ENCODE results near the gene PHLDA1.
"Not testable (repeated sequence)": the region's sequence is repeated elsewhere in the genome, so short reads cannot be mapped to it uniquely, and the experiment has no call there.

The PHLDA1 gene

DNA sequence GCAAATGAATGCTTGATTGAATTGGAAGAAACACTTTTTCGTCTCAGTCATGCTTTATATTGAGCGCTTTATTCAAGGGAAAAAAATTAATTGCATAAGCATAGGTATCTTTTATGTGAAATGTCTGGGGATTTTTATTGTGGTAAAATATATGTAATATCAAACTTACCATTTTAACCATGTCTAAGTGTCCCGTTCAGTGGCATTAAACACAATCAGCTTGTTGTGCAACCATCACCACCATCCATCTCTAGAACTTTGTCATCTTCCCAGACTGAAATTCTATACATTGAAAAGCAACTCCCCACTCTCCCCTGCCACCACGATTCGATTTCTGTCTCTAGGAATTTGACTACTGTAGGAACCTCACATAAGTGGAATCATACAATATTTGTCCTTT lies 39.8 kb downstream of the PHLDA1 start:
- TF ChIP-seq, protein P1, sequence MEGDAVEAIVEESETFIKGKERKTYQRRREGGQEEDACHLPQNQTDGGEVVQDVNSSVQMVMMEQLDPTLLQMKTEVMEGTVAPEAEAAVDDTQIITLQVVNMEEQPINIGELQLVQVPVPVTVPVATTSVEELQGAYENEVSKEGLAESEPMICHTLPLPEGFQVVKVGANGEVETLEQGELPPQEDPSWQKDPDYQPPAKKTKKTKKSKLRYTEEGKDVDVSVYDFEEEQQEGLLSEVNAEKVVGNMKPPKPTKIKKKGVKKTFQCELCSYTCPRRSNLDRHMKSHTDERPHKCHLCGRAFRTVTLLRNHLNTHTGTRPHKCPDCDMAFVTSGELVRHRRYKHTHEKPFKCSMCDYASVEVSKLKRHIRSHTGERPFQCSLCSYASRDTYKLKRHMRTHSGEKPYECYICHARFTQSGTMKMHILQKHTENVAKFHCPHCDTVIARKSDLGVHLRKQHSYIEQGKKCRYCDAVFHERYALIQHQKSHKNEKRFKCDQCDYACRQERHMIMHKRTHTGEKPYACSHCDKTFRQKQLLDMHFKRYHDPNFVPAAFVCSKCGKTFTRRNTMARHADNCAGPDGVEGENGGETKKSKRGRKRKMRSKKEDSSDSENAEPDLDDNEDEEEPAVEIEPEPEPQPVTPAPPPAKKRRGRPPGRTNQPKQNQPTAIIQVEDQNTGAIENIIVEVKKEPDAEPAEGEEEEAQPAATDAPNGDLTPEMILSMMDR (IDR thresholded peaks at IDR 0.05; ENCODE audit: low read depth, low read length): no peak

DNA sequence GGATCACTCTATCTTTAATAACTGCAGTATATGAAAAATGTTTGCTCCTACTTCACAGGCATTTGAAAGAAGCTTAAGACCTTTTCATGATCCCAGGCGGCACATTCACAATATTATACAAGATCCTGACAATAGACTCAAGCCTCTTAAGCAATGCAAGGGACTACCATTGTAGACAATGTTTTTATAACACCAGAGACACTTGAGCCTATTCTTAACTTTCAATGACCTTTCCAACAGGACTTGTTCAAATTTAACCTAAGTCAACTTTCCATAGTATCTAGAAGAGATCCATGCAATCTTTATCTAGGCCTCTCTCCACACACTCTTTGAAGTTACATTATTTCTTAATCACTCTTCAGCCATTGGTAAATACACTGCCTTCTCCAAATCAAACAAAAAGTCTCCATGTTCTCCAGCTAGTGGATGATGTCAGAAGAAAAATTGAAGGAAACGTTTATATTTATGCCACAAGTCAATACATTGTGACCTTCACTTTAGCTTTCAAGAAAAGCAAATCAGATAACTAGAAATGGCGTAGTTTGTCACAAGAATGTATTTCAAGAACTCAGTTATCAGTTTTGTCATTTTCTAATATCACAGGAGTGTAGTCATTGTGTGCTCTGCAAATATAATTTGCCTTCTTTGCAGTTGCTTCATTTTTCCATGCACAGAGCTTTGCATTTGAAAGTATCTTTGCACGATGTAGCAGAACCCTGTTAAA lies 41.2 kb downstream of the PHLDA1 start:
- TF ChIP-seq, protein P1 (IDR thresholded peaks at IDR 0.05; ENCODE audit: low read depth, low read length): no peak
- no peak overlapping the region for H3K4me3 ChIP-seq (ENCODE audit: low read depth, low read length)
- in situ Hi-C loops (cut with HindIII; ENCODE audit: low sequenced_read_pairs): no loop called here
- DNase-seq (ENCODE audit: low read depth, low spot score): no peak

More for the DNA sequence above, 39.8 kb downstream of the PHLDA1 start:
- in situ Hi-C loops (cut with HindIII; ENCODE audit: low sequenced_read_pairs): no loop called here
- H3K4me3 ChIP-seq (ENCODE audit: low read depth, low read length): no peak overlapping the region
- DNase-seq (ENCODE audit: low read depth, low spot score): no peak

DNA sequence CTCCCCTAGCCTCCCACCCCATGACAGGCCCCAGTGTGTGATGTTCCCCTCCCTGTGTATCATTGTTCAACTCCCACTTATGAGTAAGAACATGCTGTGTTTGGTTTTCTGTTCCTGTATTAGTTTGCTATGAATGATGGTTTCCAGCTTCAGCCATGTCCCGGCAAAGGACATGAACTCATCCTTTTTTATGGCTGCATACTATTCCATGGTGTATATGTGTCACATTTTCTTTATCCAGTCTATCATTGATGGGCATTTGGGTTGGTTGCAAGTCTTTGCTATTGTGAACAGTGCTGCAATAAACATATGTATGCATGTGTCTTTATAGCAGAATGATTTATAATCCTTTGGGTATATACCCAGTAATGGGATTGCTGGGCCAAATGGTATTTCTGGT lies 43.9 kb downstream of the PHLDA1 start:
- DNase-seq (ENCODE audit: low read depth, low spot score); in situ Hi-C loops (cut with HindIII; ENCODE audit: low sequenced_read_pairs); H3K4me3 ChIP-seq (ENCODE audit: low read depth, low read length): not testable (repeated sequence)

DNA sequence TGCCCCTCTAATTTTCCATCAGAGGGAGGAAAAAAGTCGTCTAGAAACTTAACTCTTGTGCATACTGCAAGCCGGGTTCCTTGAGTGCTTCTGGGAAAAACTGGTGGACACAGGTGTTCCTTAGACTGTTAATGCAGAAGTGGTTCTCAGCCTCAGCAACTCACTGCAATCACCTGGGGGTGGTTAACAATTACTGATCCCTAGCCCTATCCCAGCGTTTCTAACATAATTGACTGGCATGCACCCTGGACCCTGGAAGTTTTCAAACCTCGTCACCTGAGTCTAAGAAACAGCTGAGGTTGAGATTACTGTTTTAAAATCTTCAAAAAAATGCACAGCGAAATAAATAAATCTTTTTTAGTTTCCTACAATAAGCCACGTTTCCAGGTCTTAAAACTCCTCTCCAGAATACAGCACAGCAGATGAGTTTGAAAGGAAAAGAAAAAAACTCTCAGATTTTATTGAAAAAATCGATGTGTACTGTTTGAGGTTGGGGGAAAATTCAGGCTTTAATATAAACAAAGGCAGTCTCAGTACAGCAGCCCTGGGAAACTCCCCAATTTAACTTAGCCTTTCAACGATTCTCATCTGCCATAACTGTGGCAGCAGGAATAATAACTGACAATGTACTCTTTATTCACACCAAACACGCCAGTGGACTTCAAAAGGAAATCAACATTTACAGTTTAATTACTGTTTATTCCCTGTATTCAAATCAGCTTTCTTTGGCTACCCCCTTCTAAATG lies 45.4 kb downstream of the PHLDA1 start:
- DNase-seq (ENCODE audit: low read depth, low spot score): no peak
- H3K4me3 ChIP-seq (ENCODE audit: low read depth, low read length): no peak overlapping the region
- TF ChIP-seq, protein P1 (IDR thresholded peaks at IDR 0.05; ENCODE audit: low read depth, low read length): no peak
- in situ Hi-C loops (cut with HindIII; ENCODE audit: low sequenced_read_pairs): no loop called here

DNA sequence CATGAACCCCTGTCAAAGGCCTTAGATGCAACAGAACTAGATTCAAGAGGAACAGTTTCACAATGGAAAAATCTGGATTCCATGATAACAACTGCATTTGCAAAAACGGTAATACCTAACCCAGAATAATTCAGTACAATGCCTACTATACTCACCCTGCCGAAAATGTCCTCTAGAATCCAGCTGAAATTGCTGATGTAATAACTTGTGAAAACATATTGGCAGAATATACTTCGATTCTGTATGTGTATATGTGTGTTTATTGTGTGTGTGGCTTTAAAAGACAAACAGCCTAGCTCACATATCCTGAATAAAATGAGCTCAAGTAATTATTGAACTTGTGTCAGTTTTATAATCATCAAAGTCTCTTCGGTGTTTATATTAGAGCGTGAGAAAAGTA lies 46.0 kb downstream of the PHLDA1 start:
- TF ChIP-seq, protein P1 (IDR thresholded peaks at IDR 0.05; ENCODE audit: low read depth, low read length): no peak
- in situ Hi-C loops (cut with HindIII; ENCODE audit: low sequenced_read_pairs): no loop called here
- no peak overlapping the region for H3K4me3 ChIP-seq (ENCODE audit: low read depth, low read length)
- DNase-seq (ENCODE audit: low read depth, low spot score): no peak

DNA sequence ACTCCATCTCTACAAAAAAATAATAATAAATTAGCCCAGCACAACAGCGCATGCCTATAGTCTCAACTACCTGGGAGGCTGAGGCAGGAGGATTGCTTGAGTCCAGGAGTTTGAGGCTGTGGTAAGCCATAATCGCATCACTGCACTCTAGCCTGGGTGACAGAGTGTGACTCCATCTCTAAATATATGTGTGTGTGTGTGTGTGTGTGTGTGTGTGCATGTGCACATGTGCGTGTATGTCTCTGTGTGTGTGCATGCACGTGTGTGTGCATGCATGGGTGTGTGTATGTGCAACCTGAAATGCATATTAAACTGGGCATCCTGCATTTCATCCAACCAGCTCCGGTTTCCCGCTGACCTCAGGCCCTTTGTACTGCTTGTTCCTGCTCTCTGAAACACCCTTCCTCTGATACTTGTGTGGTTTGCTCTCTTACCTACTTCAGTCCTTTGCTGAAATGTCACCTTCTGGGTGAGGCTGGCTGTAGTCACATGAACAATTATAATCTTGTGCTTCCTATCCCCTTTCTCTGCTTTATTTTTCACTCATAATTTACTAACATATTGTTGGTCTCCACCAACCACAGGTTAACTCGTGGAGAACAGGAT lies 46.9 kb downstream of the PHLDA1 start:
- TF ChIP-seq, protein P1 (IDR thresholded peaks at IDR 0.05; ENCODE audit: low read depth, low read length): no peak
- DNase-seq (ENCODE audit: low read depth, low spot score): no peak
- in situ Hi-C loops (cut with HindIII; ENCODE audit: low sequenced_read_pairs): no loop called here
- no peak overlapping the region for H3K4me3 ChIP-seq (ENCODE audit: low read depth, low read length)

DNA sequence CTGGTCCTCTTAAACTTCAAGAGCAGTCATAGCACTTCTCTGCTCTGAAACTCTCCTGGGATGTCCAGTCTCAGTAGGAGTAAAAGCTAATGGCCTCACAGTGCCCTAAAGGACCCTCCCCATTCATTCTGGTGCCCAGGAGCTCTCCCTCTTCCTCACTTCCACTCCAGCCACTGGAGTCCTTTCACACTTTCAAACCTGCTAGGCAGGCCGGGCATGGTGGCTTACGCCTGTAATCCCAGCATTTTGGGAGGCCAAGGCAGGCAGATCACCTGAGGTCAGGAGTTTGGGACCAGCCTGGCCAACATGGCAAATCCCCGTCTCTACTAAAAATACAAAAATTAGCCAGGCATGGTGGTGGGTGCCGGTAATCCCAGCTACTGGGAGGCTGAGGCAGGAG lies 47.7 kb downstream of the PHLDA1 start:
- H3K4me3 ChIP-seq (ENCODE audit: low read depth, low read length); in situ Hi-C loops (cut with HindIII; ENCODE audit: low sequenced_read_pairs); DNase-seq (ENCODE audit: low read depth, low spot score): not testable (repeated sequence)

Measured in astrocyte of the spinal cord (primary cell).